Thyroid gland (tissue), 4 donors: Measurements from ENCODE around the gene TGFBRAP1.

Source experiments
- CTCF ChIP-seq, 6 experiments: fragments of 200-600 bp in 3 of 6; fragments of 450-650 bp in 3 of 6; sonication (generic) in 3 of 6; IDR thresholded peaks; one replicate each; pipeline ENCODE4 v1.5.1; 2016 to 2019; ENCODE audit warnings: antibody characterized with exemption in 6 of 6, mild to moderate bottlenecking in 2 of 6, inconsistent platforms in 1 of 6, moderate library complexity in 1 of 6
- POLR2A ChIP-seq, 2 donors: fragments of 450-650 bp; IDR thresholded peaks; one replicate each; pipeline ENCODE4 v1.6.1; 2017; ENCODE audit warnings: antibody characterized with exemption in 2 of 2, mild to moderate bottlenecking in 2 of 2, moderate library complexity in 1 of 2

DNA sequence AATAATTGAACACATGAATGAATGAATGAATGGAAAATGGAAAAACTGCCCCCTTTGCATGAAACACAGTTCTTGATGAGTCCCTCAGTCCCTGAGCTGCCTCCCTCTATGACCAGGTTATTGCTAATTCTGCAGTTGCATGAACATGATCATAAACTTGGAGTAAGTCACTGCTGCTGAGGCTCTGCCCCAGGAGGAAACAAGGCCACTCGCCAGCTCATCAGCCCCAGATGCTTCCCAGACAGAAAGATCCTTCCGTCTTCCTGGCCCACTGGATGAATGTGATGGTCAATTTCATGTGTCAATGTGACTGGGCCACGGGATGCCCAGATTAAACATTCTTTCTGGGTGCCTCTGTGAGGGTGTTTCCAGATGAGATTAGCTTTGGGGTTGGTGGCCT, 71.6 kb downstream of the TGFBRAP1 start:
- TF ChIP-seq CTCF (IDR thresholded peaks at IDR 0.05): no peak
- no peak for TF ChIP-seq POLR2A (IDR thresholded peaks at IDR 0.05)
